GM19395 (cell line): ENCODE data around the gene MED29.
"Not testable (repeated sequence)": the region's sequence is repeated elsewhere in the genome, so short reads cannot be mapped to it uniquely, and the experiment has no call there.

Experiments used
- ATAC-seq: cut with Tn5 transposase; IDR thresholded peaks from one replicate; pipeline ENCODE4 v1.9.1; 2021; ENCODE audit warnings: mild to moderate bottlenecking, moderate library complexity; ENCODE audit not compliant: unreplicated experiment

The MED29 gene

DNA sequence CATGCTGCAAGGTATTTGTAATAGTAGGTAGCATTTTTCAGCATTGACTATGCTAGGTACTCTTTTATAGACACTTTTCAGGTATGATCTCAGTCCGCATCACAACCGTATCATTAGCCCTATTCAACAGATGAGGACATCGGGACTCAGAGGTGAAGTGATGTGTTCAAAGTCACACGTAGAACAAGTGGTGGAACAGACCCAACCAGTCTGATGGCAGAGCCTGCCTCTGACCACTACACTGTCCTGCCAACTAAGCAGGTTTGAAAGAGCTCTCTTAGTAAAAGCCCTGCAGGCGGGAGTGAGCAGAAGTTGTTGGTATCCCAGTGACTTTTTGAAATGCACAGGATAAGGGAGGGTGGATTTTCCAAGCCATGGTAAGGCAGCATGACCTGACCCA is 20.4 kb upstream of the MED29 start:
- no peak for ATAC-seq

DNA sequence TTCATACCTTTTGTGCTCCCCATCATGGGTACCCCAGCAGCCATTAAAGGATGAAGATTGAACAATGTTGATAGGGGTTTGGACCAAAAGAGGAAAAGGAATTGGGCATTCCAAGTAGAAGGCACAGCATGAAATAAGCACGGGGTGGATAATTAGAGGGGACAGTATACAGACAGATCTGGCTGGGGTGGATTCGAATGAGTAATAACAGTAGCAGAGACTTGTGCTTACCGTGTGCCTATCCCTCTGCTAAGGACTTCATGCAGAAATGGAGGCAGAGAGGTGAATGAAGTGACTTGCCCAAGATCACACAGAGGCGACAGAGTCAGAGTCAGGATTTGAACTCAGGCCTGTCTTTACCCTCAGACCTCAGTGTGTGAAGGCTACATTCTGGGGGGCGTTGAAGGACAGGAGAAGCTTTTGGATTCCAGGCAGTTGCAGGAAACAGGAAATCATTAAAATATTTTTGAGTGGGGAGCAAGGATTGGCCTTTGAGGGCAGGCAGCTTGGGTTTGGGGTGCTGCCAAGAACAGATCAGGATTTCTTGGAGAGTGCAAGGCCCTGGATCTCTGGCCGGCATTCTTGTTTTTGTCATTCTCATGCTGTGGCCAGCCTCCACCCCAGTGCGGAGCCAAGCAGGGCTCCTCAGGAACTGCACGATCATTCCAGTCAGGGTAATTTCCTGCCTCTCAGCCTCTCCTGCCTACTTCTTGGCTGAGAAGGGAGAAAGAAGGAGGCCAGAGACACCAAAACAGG is 19.0 kb upstream of the MED29 start:
- no peak for ATAC-seq

DNA sequence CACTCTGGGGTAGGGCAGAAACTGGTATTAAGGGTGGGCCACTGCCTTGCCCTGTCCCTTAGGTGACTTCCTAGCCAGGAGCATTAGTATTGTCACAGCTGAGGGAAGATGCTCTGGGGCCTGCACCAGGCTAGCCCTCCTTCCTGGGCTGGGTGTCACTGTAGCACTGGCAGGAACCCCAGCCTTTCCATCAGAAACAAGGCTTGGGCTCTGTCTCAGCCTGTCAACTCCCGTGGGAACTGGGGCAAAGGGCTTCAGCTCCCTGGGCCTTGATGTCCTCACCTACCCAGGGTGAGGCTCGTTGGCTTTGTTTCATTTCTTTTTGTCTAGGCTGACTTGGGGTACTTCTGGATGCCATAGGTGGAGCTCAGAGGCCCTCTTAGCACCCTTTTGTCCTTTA is 18.2 kb upstream of the MED29 start:
- no peak for ATAC-seq

DNA sequence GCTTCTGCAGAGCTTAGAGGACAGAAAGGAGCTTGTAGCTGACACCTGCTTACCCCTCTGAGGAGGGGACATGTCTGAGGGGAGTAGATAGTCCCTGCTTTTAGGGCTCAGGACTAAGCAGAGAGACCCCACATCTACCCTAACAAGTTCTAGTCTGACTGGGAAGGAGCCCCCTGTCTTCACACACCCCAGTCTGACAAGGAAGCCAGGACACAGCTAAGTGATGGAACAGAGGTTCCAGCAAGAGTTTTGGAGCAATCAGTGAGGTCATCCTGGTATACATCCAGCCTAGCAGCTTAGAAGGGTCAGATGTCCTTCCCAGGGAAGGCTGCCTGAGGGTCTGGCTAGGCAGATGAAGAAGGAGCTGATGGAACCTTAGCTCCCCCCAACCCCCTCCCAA is 15.2 kb upstream of the MED29 start:
- ATAC-seq: no peak

DNA sequence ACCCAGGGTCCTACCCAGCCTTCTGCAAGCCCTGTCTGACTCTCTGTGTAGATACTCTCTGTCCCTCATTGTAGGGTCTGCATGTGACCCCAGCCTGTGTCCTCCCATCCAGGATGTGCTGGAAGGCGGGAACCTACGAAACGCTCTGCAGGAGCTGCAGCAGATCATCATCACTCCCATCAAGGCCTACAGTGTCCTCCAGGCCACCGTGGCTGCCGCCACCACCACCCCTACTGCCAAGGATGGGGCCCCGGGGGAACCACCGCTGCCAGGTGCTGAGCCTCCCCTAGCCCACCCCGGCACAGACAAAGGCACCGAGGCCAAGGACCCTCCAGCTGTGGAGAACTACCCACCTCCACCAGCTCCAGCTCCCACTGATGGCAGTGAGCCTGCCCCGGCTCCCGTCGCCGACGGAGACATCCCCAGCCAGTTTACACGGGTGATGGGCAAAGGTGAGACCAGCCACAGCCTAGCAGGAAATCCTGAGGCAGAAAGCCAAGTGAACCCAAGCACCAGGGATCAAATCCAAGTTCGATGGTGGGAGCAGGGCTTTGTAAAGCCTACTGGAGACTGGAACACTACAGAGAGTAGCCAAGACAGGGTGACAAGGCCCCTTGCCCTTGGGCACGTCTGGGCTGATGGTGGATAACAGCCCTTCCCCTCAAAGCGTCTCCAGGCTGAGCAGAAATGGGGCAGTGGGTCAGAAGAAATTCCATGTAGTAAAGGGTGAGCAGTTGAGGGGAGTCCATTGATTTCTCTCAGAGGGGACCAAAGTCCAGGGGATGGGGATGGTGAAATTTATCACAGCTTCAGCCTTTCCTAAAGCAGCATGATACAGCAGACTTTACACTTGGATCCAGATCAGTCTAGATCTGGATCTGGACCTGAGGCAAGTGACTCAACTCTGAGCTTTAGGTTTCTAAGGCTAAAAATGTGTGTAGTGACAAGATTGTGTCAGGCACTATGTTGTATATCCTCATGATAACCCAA is 13.5 kb upstream of the MED29 start:
- ATAC-seq: no peak

DNA sequence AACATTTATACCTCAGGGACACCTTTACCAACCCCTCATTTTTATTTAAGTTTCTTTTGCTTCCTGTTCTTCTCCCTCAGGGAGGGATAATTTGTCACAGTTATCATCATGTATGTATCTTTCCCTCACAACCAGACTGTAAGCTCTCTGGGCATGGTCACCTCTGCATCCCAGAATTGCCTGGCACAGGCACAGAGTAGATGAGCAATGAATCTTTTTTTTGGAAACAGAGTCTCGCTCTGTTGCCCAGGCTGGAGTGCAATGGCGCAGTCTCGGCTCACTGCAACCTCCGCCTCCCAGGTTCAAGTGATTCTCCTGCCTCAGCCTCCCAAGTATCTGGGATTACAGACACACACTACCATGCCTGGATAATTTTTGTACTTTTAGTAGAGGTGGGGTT is 11.8 kb upstream of the MED29 start:
- not testable (repeated sequence) for ATAC-seq

DNA sequence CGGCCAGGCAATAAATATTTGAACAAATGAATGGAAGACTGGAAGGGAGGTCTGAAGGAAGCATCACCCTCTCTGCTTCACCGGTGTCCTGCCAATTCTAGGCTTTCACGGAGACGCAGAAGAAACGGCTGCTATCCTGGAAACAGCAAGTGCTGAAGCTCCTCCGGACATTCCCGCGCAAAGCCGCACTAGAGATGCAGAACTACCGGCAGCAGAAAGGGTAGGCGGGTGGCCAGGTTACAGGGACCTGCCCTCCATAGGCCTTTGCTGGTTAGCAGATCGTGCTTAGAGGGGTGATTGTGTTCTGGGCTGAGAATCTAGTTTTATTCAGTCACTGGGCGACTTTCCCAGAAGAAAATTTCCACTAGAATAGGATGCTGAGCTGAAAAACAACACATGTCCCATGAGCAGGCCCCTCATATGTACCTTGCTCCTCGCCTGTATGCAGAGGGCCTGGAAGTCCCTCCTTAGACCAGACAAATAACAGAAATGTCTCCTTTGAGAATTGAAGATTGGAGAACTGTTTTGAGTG is 11.2 kb upstream of the MED29 start:
- no peak for ATAC-seq

DNA sequence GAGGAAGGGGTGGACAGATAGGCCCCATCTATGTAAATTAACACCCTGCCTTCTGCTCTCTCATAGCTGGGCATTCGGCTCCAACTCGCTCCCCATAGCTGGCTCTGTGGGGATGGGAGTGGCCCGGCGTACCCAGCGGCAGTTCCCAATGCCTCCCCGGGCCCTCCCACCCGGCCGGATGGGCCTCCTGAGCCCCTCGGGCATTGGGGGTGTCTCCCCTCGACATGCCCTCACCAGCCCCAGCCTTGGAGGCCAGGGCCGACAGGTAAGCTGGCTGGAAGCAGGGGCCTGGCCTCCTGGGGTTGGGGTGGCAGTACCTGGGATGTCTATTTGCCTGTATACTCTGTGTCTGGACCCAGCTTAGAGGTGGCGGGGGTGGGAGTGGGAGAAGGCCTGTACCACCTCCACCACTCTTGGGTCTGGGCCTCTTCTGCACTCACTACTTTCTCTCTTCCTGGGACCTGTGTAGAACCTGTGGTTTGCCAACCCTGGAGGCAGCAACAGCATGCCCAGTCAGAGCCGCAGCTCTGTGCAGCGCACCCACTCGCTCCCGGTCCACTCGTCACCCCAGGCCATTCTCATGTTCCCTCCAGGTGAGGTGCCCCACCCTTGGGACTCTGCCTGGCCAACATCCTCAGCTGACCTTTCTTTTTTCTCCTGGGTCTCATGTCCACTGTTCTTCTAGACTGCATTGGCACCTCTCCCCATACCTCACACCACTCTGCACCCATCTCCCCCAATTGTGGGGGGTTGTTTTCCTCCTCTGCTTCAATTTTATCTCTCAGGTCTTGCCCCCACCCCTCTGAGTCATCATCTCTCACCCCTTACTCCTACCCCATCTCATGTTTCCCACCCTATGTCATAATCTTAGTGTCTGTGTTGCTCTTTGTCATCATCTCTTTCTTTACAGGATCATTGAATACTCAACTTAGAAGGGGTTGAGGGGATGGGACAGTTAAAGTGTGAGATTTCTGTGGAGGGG is 10.4 kb upstream of the MED29 start:
- ATAC-seq: no peak

DNA sequence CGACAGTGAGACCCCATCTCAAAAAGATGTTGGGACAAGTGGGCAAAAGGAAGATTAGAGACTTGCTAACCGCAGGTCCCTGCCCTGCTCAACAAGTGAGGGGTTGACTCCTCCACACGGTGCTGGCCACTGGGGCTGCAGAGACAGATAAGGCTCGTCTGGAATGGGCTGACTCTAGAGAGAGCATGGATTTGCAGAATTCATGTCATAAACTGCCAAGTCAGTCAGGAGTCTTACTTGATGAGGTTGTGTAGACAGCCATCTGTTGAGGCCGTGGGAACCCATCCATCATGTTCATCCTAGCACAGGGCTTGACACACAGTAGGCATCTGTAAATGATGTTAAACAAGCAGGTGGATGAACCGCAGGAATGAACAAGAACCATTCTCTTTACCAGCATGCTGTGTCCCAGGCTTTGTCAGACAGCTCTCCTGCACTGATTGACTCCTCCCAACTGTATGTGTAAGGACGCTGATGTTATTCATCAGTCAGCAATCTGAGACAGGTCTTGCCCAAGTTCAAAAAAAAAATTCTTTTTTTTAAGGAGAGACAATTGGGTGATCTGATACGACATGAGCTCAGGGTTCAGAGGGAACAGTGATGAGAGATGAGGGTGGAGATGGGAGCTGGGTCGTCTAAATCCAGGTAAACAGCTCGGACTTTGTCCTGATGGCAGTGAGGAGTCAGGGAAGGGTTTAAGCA is 9.1 kb upstream of the MED29 start:
- ATAC-seq: no peak

DNA sequence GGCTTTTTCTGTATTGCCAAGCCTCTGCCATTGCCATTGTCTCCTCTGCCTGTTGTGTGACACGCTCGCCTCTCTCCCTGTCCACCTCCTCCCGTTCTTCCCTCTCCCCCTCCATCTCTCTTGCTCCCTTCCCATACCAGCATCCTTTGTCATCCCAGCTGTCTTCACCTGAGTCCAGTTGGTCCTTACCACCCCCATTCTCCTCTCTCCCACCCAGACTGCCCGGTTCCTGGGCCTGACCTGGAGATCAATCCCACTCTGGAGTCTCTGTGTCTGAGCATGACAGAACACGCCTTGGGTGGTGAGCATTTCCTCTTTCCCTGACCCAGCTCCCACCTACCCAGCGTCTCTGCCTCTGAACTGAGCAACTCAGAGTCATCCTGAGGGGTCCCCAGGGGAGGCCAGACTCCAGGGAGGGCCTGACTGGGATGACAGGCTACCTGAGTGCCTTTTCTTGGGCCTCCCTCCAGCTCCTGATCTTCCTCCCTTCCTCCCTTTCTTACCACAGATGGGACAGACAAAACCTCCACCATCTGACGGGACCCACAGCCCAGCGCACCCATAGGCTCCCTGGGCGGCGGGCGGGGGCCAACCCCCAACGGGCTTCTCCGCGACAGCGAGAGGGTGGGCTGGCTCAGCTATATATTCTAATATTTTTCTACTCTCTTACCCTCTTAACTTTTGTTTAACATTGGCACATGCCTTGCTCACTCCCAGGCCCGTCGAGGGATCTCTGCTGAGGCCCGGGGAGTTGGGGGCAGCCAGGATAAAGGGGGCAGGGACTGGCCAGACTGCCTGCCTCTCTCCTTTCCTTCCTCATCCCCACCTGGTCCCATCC is 8.0 kb upstream of the MED29 start:
- no peak for ATAC-seq

DNA sequence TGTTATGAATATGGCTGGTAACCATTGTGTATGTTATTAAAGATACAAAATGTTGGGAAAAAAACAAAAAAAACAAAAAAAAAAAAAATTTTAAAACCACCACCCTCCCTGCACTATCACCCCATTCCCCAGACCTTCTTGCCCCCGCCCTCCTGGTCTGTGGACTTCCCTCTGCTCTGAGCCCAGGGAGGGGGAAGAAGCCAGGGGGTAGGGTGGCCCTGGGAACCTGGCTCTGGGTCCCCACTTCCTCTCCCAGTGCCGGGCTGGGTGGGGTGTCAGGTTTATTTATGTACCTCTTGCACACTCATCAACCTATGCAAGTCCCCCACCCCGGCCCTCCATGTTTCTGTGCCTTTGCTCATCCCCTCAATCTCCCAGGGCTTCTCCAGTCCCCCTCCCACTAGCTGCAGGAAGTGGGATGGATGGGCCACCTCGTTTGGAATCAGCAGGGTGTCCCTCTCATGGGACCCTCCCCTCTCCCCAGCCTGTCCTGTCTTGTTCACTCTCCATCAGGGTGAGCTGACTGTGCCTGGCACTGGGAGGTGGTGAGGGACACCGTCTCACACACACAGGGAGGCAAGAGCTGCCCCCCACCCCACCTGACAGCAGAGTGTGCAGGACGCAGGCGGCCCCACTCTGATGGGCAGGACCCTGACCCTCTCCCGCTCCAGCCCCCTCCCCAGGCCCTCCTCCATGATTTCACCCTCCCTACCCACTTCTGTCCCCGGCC is 6.2 kb upstream of the MED29 start:
- no peak for ATAC-seq

DNA sequence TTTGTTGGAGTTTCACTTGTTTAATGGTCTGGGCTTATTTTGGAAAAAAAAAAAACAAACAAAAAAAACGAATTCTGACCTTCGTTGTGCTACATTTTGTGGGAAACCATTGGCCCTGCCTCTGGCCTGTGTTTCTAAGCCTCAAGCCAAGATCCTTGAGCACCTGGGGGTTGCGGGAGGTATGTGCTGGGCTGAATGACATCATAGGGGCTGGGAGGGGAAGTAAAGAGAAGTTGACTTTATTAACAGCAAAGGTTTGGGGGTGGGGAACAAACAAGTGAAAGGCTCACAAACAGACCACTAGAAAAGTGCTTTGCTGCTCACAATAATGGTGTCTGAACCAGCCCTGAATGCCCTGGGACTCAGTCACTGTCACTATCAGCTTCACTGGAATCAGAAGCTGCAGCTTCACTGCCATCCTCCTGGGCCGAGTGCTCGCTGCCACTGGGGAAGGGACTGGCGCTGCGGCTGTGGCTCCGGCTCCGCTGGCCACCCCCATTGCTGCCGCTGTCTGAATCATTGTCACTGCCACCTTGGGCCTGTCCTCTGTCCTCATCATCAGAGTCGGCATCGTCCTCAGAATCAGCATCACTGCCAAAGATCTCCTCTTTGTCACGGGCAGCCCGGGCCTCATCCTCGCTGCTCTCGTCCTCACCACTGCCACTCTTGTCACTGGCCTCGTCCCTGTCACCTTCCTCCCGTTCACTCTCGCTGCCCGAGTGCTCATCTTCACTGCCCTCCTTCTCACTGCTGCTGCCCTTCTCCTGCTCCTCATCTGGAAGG is 5.4 kb upstream of the MED29 start:
- no peak for ATAC-seq

DNA sequence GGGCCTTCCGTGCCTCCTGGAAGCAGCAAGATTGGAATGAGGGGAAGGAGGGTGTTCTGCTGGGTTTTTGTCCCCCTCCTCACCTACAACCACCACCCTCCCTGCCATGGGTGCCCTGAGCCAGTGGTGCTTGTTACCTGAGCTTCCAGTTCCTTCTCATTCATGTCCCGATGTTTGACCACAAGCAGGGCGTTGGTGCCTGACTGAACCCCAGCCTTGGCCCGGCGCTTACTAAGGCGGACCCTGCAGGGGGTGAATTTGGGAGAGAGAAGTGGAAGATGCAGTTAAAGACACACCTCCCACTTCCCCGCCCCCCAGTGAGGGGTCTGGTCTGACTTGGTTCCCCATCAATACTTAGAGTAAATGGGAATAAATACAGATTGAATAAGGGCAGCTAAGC is 4.6 kb upstream of the MED29 start:
- no peak for ATAC-seq

DNA sequence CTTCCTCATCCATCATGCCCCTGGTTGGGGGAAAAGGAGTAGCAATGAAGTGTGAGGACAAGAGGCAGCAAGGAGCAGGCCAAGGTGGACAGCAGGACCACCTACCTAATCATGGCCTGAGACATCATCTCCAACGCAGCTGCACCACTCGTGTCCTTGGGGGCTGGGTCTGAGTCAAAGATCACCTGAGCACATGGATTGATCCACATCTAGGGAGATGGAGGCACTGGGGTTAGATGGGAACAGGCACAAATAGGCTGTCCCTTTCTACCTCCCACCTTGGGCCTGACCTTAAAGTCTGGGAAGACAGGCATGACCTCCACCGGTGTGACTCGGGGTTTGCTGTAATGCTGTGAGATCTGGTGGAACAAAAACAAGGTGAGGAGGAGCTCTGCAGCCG is 2.5 kb upstream of the MED29 start:
- no peak for ATAC-seq

DNA sequence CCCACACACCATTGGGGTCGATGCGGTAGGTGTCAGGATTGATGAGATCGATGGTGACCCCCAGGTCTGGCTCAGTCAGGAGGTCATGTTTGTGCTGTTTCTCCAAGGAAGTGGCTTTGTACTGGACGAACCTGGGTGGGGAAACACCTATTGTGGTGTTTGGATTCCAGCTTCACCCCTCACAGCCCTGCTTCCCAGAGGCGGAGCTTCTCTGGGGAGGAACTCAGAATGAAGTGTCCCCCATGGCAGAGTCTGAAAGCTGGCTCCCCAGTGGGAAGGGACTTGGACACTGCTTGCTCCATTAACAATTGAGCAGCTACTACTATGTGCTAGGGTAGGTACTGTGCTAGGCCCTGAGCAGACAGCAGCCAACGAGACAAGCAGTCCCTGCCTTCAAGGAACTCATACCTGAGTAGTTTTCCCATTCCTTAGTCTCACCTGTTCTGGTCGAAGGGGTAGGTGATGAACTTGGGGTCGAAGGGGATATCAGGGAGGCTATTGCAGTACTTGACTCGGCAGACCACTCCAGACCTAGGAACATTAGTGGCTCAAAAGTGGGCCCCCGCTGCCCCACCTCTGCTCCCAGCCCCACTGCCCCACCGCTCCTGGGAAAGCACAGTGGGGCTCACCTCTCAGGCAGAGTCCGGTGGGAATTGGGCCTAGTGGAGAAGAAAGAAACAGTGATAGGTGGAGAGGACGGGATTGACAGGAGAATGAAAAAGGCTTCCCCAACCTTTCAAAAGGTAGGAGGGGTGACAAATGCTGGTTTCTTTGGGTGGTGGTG is 1.4 kb upstream of the MED29 start:
- no peak for ATAC-seq

DNA sequence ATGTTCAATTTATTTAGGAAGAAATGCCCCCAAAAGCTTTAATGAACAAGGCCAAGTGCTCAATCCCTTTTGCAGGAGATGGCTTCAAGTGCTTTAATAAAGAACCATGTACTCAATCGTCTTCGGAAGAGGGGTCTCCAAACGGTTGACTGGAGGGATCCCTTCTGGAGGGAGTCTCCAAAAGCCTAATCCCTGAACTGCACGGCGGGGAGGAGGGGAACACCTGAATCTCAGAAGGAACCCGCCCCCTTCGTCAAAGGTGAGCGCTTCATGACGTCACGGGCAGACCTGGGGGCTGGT is 777 bp upstream of the MED29 start:
- ATAC-seq: no peak
